Stimulated activated CD4-positive, alpha-beta T cell treated with anti-CD3 and anti-CD28 coated beads, Interleukin-15, amount 100 ng/mL, for 24 hours (primary cell): ENCODE results near the gene RFTN1.

Experiments
- DNase-seq: peaks from one replicate; pipeline ENCODE4 v3.0.0-alpha.2; 2020

The RFTN1 gene

GRCh38 chr3:16295298-16295890 is 218.1 kb downstream of the RFTN1 start:
- no peak for DNase-seq

GRCh38 chr3:16294844-16295243 is 218.7 kb downstream of the RFTN1 start:
- no peak for DNase-seq

GRCh38 chr3:16290827-16291196 is 222.7 kb downstream of the RFTN1 start:
- DNase-seq: no peak

- DNase-seq: peak; percentile 59
Measured at GRCh38 chr3:16290007-16290826, 223.3 kb downstream of the RFTN1 start.

- DNase-seq: no peak
Measured at GRCh38 chr3:16289144-16289889, 224.2 kb downstream of the RFTN1 start.

- no peak for DNase-seq
Measured at GRCh38 chr3:16288664-16289063, 224.8 kb downstream of the RFTN1 start.

- no peak for DNase-seq
Measured at GRCh38 chr3:16286751-16287543, 226.6 kb downstream of the RFTN1 start.

- peak; percentile 79 for DNase-seq
Measured at GRCh38 chr3:16286161-16286560, 227.3 kb downstream of the RFTN1 start.

GRCh38 chr3:16284633-16285032 is 228.9 kb downstream of the RFTN1 start:
- DNase-seq: no peak

GRCh38 chr3:16280671-16281070 is 232.8 kb downstream of the RFTN1 start:
- no peak for DNase-seq

GRCh38 chr3:16279010-16279801 is 234.3 kb downstream of the RFTN1 start:
- DNase-seq: no peak

- DNase-seq: no peak
Measured at GRCh38 chr3:16277471-16277870, 236.0 kb downstream of the RFTN1 start.

GRCh38 chr3:16273867-16274266 is 239.6 kb downstream of the RFTN1 start:
- no peak for DNase-seq

- no peak for DNase-seq
Measured at GRCh38 chr3:16272588-16272987, 240.9 kb downstream of the RFTN1 start.

GRCh38 chr3:16270855-16271254 is 242.6 kb downstream of the RFTN1 start:
- DNase-seq: no peak

- DNase-seq: no peak
Measured at GRCh38 chr3:16266714-16267113, 246.8 kb downstream of the RFTN1 start.
